Posterior cingulate gyrus (tissue), 11 donors: ENCODE measurements around the gene VPS13A.
"Not testable (repeated sequence)": the region's sequence is repeated elsewhere in the genome, so short reads cannot be mapped to it uniquely, and the experiment has no call there.

Source experiments
- DNase-seq, 10 donors: peaks; one replicate each; pipeline versions ENCODE4 v3.0.0 to v3.0.0-alpha.2; 2020 to 2021; ENCODE audit warnings: mixed read lengths in 3 of 10
- intact Hi-C: fragments of 100-400 bp; cut with DNase I; formaldehyde crosslinking; loops from one replicate; pipeline ENCODE4 v1.15.1; 2023

VPS13A gene

DNA sequence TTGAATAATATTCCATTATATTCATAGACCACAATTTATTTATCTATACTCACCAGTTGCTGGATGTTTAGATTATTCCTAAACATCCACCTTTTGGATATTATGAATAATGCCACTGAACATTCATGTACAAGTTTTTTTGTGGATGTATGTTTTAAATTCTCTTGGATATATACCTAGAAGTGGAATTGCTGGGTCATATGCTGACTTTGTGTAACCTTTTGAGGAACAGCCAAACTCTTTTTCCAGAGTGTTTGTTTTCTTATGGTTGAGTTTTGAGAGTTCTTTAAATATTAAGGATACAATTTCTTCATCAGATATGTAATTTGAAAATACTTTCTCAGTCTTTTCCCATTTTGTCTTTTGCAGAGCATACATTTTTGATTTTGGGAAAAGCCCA lies 2.7 kb downstream of the VPS13A start:
- no peak for DNase-seq
- intact Hi-C loops, result no loop called here

DNA sequence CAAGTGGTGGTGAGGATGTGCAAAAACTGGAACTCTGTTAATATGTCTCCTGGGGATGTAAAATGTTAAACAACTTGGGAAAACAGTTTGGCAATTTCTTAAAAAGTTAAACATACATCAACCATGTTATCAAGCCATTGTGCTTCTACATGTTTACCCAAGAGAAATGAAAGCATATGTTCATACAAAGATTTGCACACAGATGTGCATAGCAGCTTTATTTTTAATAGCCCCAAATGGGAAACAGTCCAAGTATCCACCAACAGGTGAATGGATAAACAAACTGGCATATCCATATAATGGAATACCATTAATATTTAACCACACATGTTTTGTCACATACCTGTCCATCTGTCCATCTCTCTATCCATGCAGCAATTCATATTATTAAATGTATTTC lies 6.2 kb downstream of the VPS13A start:
- DNase-seq, result no peak
- intact Hi-C loops, result no loop called here

GRCh38 chr9:77188242-77188641 lies 10.9 kb downstream of the VPS13A start:
- DNase-seq, result no peak
- intact Hi-C loops, result no loop called here

GRCh38 chr9:77194423-77194822 lies 17.1 kb downstream of the VPS13A start:
- intact Hi-C loops, result no loop called here

DNA sequence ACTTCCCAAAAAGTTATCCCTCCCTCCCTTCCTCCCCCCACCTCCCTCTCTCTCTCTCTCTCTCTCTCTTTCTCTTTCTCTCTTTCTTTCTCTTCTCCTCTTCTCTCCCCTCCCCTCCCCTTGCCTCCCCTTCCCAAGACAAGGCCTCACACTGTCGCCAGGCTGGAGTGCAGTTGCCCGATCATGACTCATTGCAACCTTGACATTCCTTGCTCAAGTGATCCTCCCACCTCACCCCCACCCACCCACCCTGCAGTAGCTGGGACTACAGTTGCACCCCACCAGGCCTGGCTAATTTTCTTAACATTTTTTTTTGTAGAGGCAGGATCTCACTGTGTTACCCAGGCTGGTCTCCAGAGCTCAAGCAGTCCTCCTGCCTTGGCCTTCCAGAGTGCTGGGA lies 32.8 kb downstream of the VPS13A start:
- intact Hi-C loops, result no loop called here
- peak in 1 of 10 donors; percentile 42 for DNase-seq

More at GRCh38 chr9:77194423-77194822, 17.1 kb downstream of the VPS13A start:
- no peak for DNase-seq

- no peak for DNase-seq
- intact Hi-C loops, result loop anchor here (1.0 kb wide), 1 partner anchor 42 kb away; no protein-coding TSS in a partner anchor
Measured at GRCh38 chr9:77211561-77211960, 34.2 kb downstream of the VPS13A start.

- intact Hi-C loops, result no loop called here
- DNase-seq, result no peak
Measured at GRCh38 chr9:77212801-77213200, 35.5 kb downstream of the VPS13A start.

DNA sequence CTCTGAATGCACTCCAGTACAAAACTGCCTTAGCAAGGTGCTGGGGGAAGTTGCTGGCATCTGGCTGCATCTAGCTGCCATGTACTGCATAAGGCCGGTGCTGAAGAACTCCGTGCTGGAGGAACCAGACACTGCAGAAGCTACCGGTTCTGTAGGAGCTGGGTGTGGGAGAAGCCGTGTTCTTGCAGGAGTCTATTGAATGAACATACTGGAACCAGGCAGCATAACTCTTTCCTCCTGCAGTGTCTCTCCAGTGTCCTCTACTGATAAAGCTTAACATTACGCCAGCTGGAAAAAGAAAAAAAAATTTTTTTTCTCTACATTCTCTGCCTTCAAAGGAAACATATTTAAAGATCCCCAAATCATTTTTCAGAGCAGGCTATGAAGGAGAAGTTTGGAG lies 38.5 kb downstream of the VPS13A start:
- DNase-seq, result peak in 3 of 10 donors; percentile 18 to 79 (median 28)
- intact Hi-C loops, result no loop called here

- intact Hi-C loops, result no loop called here
- no peak for DNase-seq
Measured at GRCh38 chr9:77218612-77219011, 41.3 kb downstream of the VPS13A start.

DNA sequence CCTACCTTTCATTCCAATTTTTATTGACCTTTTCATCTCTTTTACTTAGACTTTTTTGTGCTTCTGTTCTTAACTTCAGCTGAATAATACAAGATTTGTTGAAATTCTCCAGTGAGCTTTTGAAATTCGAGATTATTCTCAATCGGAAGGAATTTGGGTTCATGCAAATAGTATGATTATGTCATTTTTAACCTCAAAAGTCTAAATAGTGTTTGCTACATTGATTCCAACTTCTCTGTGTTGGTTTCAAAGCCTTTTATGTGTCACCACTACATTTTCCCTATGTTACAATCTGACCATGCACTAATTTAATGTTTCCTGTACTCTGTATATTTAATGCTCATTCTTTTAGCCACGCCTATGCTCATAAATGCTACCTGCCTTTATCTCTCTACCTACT lies 44.1 kb downstream of the VPS13A start:
- intact Hi-C loops, result no loop called here
- DNase-seq, result no peak

DNA sequence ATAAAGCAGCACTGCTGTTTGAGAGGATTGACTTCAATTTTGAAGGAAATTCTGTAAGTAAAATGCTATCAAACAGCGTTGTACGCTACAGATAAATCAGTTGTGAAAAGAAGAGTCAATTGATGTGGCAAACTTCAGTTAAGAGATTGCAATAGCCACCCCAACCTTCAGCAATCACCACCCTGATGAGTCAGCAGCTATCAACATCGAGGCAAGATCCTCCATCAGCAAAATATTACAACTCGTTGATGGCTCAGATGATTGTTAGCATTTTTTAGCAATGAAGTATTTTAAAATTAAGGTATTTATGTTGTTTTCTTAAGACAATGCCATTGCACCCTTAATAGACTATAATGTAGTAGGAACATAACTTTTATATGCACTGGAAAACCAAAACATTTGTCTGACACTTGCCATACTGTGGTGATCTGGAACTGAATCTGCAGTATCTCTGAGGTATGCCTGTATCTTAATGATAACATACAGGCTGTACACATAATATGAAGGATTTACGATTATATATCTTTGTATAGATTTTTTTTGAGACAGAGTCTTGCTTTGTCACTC lies 47.5 kb downstream of the VPS13A start:
- DNase-seq, result no peak
- intact Hi-C loops, result no loop called here

DNA sequence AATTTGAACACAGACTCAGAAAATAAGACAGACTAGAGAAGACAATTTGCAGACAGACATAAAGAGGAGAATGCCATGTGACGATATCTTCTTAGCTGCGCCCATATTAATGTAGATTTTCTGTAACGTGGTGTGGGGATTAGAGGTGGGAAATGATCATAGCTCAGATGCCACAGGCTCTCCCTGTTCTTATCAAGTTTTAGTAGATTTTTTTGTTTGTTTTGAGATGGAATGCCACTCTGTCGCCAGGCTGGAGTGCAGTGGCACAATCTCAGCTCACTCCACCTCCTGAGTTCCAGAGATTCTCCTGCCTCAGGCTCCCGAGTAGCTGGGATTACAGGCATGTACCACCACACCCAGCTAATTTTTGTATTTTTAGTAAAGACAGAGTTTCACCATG lies 59.4 kb downstream of the VPS13A start:
- intact Hi-C loops, result no loop called here

GRCh38 chr9:77237896-77238295 lies 60.6 kb downstream of the VPS13A start:
- intact Hi-C loops, result no loop called here
- no peak for DNase-seq

More for the DNA sequence above, 59.4 kb downstream of the VPS13A start:
- DNase-seq, result no peak

DNA sequence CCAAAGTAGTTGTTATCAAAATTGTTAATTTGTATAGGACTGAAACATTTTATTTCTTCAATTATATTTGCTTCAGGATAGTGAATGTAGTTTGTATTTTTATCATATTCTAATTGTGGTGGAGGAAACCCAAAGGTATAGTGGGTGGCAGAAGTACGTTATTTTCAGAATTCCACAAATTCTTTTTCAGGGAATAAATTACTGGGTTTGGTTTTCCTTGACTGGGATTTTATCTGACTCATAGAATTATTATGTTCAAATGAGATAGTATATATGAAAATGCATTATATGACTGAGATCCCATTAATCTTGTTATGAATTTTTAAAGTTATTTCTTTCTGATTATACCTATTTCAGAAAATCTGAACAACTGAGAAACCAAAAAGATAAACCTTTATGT lies 73.7 kb downstream of the VPS13A start:
- DNase-seq, result no peak
- intact Hi-C loops, result no loop called here

- no peak for DNase-seq
- intact Hi-C loops, result no loop called here
Measured at GRCh38 chr9:77257275-77257674, 79.9 kb downstream of the VPS13A start.

DNA sequence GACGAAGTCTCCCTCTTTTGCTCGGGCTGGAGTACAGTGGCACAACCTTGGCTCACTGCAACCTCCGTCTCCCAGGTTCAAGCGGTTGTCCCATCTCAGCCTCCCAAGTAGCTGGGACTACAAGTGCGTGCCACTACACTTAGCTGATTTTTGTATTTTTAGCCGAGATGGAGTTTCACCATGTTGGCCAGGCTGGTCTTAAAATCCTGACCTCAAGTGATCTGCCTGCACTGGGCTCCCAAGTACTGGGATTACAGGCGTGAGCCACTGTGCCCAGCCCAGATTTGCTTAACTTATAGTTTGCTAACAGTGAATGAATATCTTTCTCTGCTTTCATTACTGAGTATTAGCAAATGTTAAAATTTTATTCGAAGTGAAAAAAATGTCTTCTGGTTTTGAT lies 84.3 kb downstream of the VPS13A start:
- intact Hi-C loops, result no loop called here

DNA sequence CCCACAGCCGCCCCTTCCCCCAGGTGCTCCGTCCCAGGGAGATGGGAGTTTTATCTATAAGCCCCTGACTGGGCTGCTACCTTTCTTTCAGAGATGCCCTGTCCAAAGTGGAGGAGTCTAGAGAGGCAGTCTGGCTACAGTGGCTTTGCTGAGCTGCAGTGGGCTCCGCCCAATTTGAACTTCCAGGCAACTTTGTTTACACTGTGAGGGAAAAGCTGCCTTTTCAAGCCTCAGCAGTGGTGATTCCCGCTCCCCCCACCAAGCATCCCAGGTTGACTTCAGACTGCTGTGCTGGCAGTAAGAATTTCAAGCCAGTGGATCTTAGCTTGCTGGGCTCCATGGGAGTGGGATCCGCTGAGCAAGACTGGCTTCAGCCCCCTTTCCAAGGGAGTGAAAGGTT lies 90.4 kb downstream of the VPS13A start:
- DNase-seq, intact Hi-C loops: not testable (repeated sequence)

More for the DNA sequence above, 84.3 kb downstream of the VPS13A start:
- no peak for DNase-seq

GRCh38 chr9:77271023-77271690 lies 93.8 kb downstream of the VPS13A start:
- DNase-seq, result no peak
- intact Hi-C loops, result no loop called here

DNA sequence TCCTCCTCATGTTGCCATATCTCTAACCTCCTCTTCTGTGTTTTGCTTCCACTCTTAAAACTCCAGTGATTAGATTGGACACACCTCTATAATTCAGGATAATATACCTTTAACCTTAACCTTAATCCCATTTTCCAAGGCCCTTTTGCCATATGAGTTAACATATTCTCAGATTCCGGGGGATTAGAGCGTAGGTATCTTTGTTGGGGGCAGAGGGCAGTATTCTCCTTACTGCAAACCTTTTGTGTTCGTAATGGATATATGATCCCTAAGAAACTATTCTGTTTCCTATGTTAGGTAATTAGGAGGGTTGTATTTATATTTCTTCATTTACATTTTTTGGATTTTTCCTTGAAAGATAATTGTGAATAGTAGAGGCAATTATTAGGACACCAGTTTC lies 99.5 kb downstream of the VPS13A start:
- no peak for DNase-seq
- intact Hi-C loops, result no loop called here

GRCh38 chr9:77277719-77278118 lies 100.4 kb downstream of the VPS13A start:
- DNase-seq, result no peak
- intact Hi-C loops, result no loop called here

GRCh38 chr9:77283991-77284390 lies 106.7 kb downstream of the VPS13A start:
- DNase-seq, result no peak
- intact Hi-C loops, result no loop called here

DNA sequence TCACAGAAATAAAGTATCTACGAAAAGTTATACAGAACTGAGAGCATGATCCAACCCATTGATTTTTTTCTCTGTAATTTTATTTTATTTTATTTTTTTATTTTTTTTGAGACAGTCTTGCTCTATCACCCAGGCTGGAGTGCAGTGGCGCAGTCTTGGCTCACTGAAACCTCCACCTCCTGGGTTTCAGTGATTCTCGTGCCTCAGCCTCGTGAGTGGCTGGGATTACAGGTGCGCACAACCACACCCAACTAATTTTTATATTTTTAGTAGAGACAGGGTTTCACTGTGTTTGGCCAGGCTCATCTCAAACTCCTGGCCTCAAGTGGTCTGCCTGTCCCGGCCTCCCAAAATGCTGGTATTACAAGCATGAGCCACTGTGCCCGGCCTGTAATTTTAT lies 107.3 kb downstream of the VPS13A start:
- intact Hi-C loops, result no loop called here
- no peak for DNase-seq

- intact Hi-C loops, result no loop called here
- DNase-seq, result no peak
Measured at GRCh38 chr9:77290373-77290772, 113.0 kb downstream of the VPS13A start.
